Activated CD4-positive, alpha-beta memory T cell treated with anti-CD3 and anti-CD28 coated beads, Interleukin-2, amount 10 ng/mL, durations not matched to agents 7 days and 5 days (primary cell): ENCODE data around the gene RNF166. TPM values are rescaled to one million over a fixed set of nuclear protein-coding genes. Genes with fewer than 3 reads are reported as not detected.

ENCODE experiments used
- CTCF ChIA-PET: fragments of 350-600 bp; sonication (Branson Sonifier 250); formaldehyde crosslinking; loops from one replicate; lab custom pipeline; 2021; ENCODE audit warnings: antibody characterized with exemption, inconsistent platforms; lab: Charles Lee
- POLR2A ChIA-PET: fragments of 350-600 bp; sonication (Branson Sonifier 250); formaldehyde crosslinking; loops from one replicate; lab custom pipeline; 2021; ENCODE audit warnings: antibody characterized with exemption; lab: Charles Lee
- DNase-seq: peaks from one replicate; pipeline ENCODE4 v3.0.0-alpha.2; 2020
- H3K27ac Mint-ChIP-seq: one replicate; pipeline ENCODE4 v1.8.0; 2021; ENCODE audit warnings: mild to moderate bottlenecking, mixed read lengths
- H3K27me3 Mint-ChIP-seq: one replicate; pipeline ENCODE4 v1.8.0; 2021; ENCODE audit warnings: mixed read lengths
- H3K36me3 Mint-ChIP-seq: one replicate; pipeline ENCODE4 v1.8.0; 2021; ENCODE audit warnings: low read depth, mixed read lengths
- H3K4me1 Mint-ChIP-seq: one replicate; pipeline ENCODE4 v1.8.0; 2021; ENCODE audit warnings: mixed read lengths
- H3K4me3 Mint-ChIP-seq: one replicate; pipeline ENCODE4 v1.8.0; 2021; ENCODE audit warnings: mild to moderate bottlenecking, mixed read lengths
- H3K9me3 Mint-ChIP-seq: one replicate; pipeline ENCODE4 v1.8.0; 2021; ENCODE audit warnings: mixed read lengths
- total RNA-seq, 2 experiments: library from RNA; stranded (reverse); gene quantifications; one replicate each; pipeline ENCODE4 v1.2.3, GENCODE V29; 2021

Gene RNF166
- total RNA-seq, 2 experiments from 2014 or later, result 155 to 156 TPM

GRCh38 chr16:88711750-88712340 is 5.6 kb upstream of the RNF166 start:
- Mint-ChIP-seq H3K36me3 (peaks cover 13% of the 10 kb centered on the region), H3K27me3 (no peaks in the 10 kb centered on the region), H3K9me3 (no peaks in the 10 kb centered on the region), H3K4me1 (peaks cover 13% of the 10 kb centered on the region), H3K4me3 (no peak overlapping the region), H3K27ac (no peak overlapping the region)
- POLR2A ChIA-PET, result interaction anchor here (1.5 kb wide), 1 partner anchor 10 kb away, joined by 6 read pairs; no protein-coding TSS in a partner anchor
- DNase-seq, result no peak
- CTCF ChIA-PET, result interaction anchor here (0.6 kb wide), 1 partner anchor 966 kb away, joined by 4 read pairs; no protein-coding TSS in a partner anchor

GRCh38 chr16:88710556-88710955 is 4.3 kb upstream of the RNF166 start:
- Mint-ChIP-seq H3K36me3 (peaks cover 5% of the 10 kb centered on the region), H3K4me1 (peaks cover 13% of the 10 kb centered on the region), H3K27ac (no peak overlapping the region), H3K4me3 (no peak overlapping the region), H3K27me3 (no peaks in the 10 kb centered on the region), H3K9me3 (no peaks in the 10 kb centered on the region)
- DNase-seq, result no peak
- ChIA-PET POLR2A (interaction anchor here (1.5 kb wide), 1 partner anchor 9 kb away, joined by 6 read pairs; no protein-coding TSS in a partner anchor), CTCF (interaction anchor here (1.2 kb wide), 1 partner anchor 27 kb away, joined by 5 read pairs; no protein-coding TSS in a partner anchor)

- POLR2A ChIA-PET, result interaction anchor here (1.0 to 8.1 kb wide), 6 partner anchors 8 to 136 kb away, joined by 3 to 38 read pairs (median 8); partner anchors contain the start of genes CYBA and ZC3H18
Observed at GRCh38 chr16:88706965-88707826, 988 bp upstream of the RNF166 start.

GRCh38 chr16:88705801-88706228 is 393 bp downstream of the RNF166 start:
- Mint-ChIP-seq H3K36me3 (peaks cover 35% of the 10 kb centered on the region), H3K4me3 (peak overlapping the region; percentile 95), H3K27ac (peak overlapping the region; percentile 98), H3K4me1 (peaks cover 48% of the 10 kb centered on the region), H3K27me3 (no peaks in the 10 kb centered on the region), H3K9me3 (no peaks in the 10 kb centered on the region)
- DNase-seq, result peak; percentile 32
- CTCF ChIA-PET, result interaction anchor here (0.7 to 1.9 kb wide), 4 partner anchors 18 to 75 kb away, joined by 4 to 9 read pairs (median 7); no protein-coding TSS in a partner anchor
- POLR2A ChIA-PET, result interaction anchor here (0.6 to 8.1 kb wide), 15 partner anchors 14 to 511 kb away, joined by 3 to 91 read pairs (median 9); partner anchors contain the start of genes APRT, CYBA, PIEZO1 and SNAI3

More at GRCh38 chr16:88706965-88707826, 988 bp upstream of the RNF166 start:
- peak overlapping the region; percentile 74 for H3K4me3 Mint-ChIP-seq
- no peak for DNase-seq
- CTCF ChIA-PET, result interaction anchor here (1.2 kb wide), 1 partner anchor 30 kb away, joined by 5 read pairs; no protein-coding TSS in a partner anchor
- peaks cover 24% of the 10 kb centered on the region for H3K36me3 Mint-ChIP-seq
- H3K27ac Mint-ChIP-seq, result peak overlapping the region; percentile 56
- H3K4me1 Mint-ChIP-seq, result peaks cover 37% of the 10 kb centered on the region
- no peaks in the 10 kb centered on the region for H3K27me3 Mint-ChIP-seq
- H3K9me3 Mint-ChIP-seq, result no peaks in the 10 kb centered on the region

- POLR2A ChIA-PET, result interaction anchor here (0.6 to 8.1 kb wide), 22 partner anchors 9 to 512 kb away, joined by 3 to 91 read pairs (median 4); partner anchors contain the start of genes APRT, CYBA, PIEZO1 and SNAI3
- DNase-seq, result peak; percentile 40
- Mint-ChIP-seq H3K4me1 (peaks cover 54% of the 10 kb centered on the region), H3K9me3 (no peaks in the 10 kb centered on the region), H3K27ac (peak overlapping the region; percentile 98), H3K4me3 (peak overlapping the region; percentile 95), H3K27me3 (no peaks in the 10 kb centered on the region), H3K36me3 (peaks cover 41% of the 10 kb centered on the region)
- CTCF ChIA-PET, result interaction anchor here (0.7 to 5.6 kb wide), 7 partner anchors 18 to 926 kb away, joined by 3 to 26 read pairs (median 7); partner anchors contain the start of gene ZC3H18
Observed at GRCh38 chr16:88705076-88705684, 1.0 kb downstream of the RNF166 start.

GRCh38 chr16:88703486-88704309 is 2.5 kb downstream of the RNF166 start:
- peak overlapping the region; percentile 98 for H3K27ac Mint-ChIP-seq
- DNase-seq, result peak; percentile 83

GRCh38 chr16:88702371-88703210 is 3.6 kb downstream of the RNF166 start:
- Mint-ChIP-seq H3K27me3 (no peaks in the 10 kb centered on the region), H3K4me1 (peaks cover 68% of the 10 kb centered on the region), H3K36me3 (peaks cover 59% of the 10 kb centered on the region), H3K27ac (peak overlapping the region; percentile 98), H3K4me3 (peak overlapping the region; percentile 95), H3K9me3 (no peaks in the 10 kb centered on the region)
- DNase-seq, result peak; percentile 40
- CTCF ChIA-PET, result interaction anchor here (1.0 to 5.6 kb wide), 6 partner anchors 17 to 97 kb away, joined by 4 to 26 read pairs (median 8); no protein-coding TSS in a partner anchor
- POLR2A ChIA-PET, result interaction anchor here (0.7 to 8.1 kb wide), 19 partner anchors 9 to 132 kb away, joined by 3 to 91 read pairs (median 15); partner anchors contain the start of genes APRT, CDT1, CYBA and IL17C

More at GRCh38 chr16:88703486-88704309, 2.5 kb downstream of the RNF166 start:
- ChIA-PET CTCF (interaction anchor here (1.0 to 5.6 kb wide), 6 partner anchors 23 to 96 kb away, joined by 3 to 26 read pairs (median 8); no protein-coding TSS in a partner anchor), POLR2A (interaction anchor here (0.7 to 8.1 kb wide), 21 partner anchors 11 to 804 kb away, joined by 3 to 91 read pairs (median 4); partner anchors contain the start of genes APRT, CDT1, CYBA and MVD)
- Mint-ChIP-seq H3K4me3 (peak overlapping the region; percentile 95), H3K27me3 (no peaks in the 10 kb centered on the region), H3K9me3 (no peaks in the 10 kb centered on the region), H3K36me3 (peaks cover 50% of the 10 kb centered on the region), H3K4me1 (peaks cover 60% of the 10 kb centered on the region)

- peak; percentile 35 for DNase-seq
- Mint-ChIP-seq H3K4me1 (peaks cover 63% of the 10 kb centered on the region), H3K4me3 (peak overlapping the region; percentile 95), H3K27ac (peak overlapping the region; percentile 98), H3K9me3 (no peaks in the 10 kb centered on the region), H3K27me3 (no peaks in the 10 kb centered on the region), H3K36me3 (peaks cover 63% of the 10 kb centered on the region)
- ChIA-PET POLR2A (interaction anchor here (0.9 to 8.1 kb wide), 21 partner anchors 9 to 745 kb away, joined by 3 to 91 read pairs (median 11); partner anchors contain the start of genes APRT, CDT1, CYBA and IL17C), CTCF (interaction anchor here (1.1 to 5.6 kb wide), 7 partner anchors 16 to 82 kb away, joined by 3 to 26 read pairs (median 6); no protein-coding TSS in a partner anchor)
Observed at GRCh38 chr16:88701581-88702370, 4.4 kb downstream of the RNF166 start.

- H3K27me3 Mint-ChIP-seq, result no peaks in the 10 kb centered on the region
- no peaks in the 10 kb centered on the region for H3K9me3 Mint-ChIP-seq
- ChIA-PET POLR2A (interaction anchor here (0.5 to 8.1 kb wide), 25 partner anchors 9 to 744 kb away, joined by 3 to 91 read pairs (median 6); partner anchors contain the start of genes APRT, CDT1, CYBA and IL17C), CTCF (interaction anchor here (0.5 to 5.6 kb wide), 7 partner anchors 9 to 83 kb away, joined by 3 to 26 read pairs (median 5); no protein-coding TSS in a partner anchor)
- peak; percentile 98 for DNase-seq
- peaks cover 63% of the 10 kb centered on the region for H3K36me3 Mint-ChIP-seq
- H3K4me1 Mint-ChIP-seq, result peaks cover 63% of the 10 kb centered on the region
- peak overlapping the region; percentile 98 for H3K27ac Mint-ChIP-seq
- H3K4me3 Mint-ChIP-seq, result peak overlapping the region; percentile 95
Observed at GRCh38 chr16:88700636-88701482, 5.3 kb downstream of the RNF166 start.
